ENCODE measurements around the gene CLOCK.

CLOCK gene

GRCh38 chr4:55380576-55380975 is 166.1 kb downstream of the CLOCK start:
- no peak overlapping the region for H3K4me3 ChIP-seq (ENCODE audit: control insufficient read depth, low read depth, low read length)
- TF ChIP-seq, protein P1, sequence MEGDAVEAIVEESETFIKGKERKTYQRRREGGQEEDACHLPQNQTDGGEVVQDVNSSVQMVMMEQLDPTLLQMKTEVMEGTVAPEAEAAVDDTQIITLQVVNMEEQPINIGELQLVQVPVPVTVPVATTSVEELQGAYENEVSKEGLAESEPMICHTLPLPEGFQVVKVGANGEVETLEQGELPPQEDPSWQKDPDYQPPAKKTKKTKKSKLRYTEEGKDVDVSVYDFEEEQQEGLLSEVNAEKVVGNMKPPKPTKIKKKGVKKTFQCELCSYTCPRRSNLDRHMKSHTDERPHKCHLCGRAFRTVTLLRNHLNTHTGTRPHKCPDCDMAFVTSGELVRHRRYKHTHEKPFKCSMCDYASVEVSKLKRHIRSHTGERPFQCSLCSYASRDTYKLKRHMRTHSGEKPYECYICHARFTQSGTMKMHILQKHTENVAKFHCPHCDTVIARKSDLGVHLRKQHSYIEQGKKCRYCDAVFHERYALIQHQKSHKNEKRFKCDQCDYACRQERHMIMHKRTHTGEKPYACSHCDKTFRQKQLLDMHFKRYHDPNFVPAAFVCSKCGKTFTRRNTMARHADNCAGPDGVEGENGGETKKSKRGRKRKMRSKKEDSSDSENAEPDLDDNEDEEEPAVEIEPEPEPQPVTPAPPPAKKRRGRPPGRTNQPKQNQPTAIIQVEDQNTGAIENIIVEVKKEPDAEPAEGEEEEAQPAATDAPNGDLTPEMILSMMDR (IDR thresholded peaks at IDR 0.05; ENCODE audit: control insufficient read depth, insufficient read depth, low read depth, low read length, missing control alignments): no peak
- DNase-seq (ENCODE audit: low read depth): no peak

DNA sequence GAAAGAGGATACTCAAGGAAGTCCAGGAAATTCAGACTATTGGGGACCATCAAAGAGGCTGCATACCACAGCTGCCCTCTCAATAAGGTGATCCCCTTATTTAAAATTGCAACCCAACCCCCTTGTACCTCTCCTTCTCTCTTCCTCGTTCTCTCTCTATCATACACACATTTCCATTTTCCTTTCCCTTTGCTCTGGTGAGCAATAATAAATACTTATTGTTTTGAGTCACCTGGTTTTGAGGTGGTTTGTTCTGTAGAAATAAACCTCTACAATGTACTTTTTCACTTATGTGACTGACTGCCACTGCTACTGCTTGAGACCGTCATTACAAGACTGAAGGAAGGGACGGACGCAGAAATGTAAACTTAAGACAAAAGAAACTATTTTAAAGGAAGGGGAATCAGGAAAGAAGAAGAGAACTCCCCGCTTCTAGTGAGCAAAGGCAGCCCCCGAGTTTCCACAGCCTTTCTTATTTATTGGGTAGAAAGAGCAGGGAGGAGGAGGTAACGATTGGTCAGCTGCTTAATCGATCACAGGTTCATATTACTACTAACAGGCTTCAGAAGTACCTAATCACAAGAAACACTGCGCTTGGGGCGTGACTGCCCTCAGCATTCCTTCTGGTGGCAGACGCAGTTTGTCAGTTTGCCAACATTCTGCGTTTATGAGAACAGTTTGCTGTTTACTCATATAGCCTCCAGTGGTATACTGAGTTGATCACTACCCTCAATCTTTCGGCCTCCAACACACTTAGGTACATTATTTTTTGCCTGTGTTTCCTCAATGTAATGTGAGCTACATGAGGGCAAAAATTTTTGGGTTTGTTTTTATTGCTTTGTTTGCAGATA is 167.9 kb downstream of the CLOCK start:
- TF ChIP-seq, protein P1 (IDR thresholded peaks at IDR 0.05; ENCODE audit: control insufficient read depth, insufficient read depth, low read depth, low read length, missing control alignments): no peak
- H3K4me3 ChIP-seq (ENCODE audit: control insufficient read depth, low read depth, low read length): no peak overlapping the region
- DNase-seq (ENCODE audit: low read depth): no peak
